ENCODE results near the gene TRHDE.

- no peak for TF ChIP-seq POLR2A (IDR thresholded peaks at IDR 0.05)
- TF ChIP-seq POLR2AphosphoS5 (IDR thresholded peaks at IDR 0.05; ENCODE audit: insufficient read depth in 1 of 2, low read depth in 1 of 2) = no peak
- TF ChIP-seq CTCF (IDR thresholded peaks at IDR 0.05) = no peak
Observed at GRCh38 chr12:72578327-72578726, 306.2 kb downstream of the TRHDE start.

Measured in vagina (tissue), 2 donors.